ENCODE results near the gene MAFG.

Gene MAFG

DNA sequence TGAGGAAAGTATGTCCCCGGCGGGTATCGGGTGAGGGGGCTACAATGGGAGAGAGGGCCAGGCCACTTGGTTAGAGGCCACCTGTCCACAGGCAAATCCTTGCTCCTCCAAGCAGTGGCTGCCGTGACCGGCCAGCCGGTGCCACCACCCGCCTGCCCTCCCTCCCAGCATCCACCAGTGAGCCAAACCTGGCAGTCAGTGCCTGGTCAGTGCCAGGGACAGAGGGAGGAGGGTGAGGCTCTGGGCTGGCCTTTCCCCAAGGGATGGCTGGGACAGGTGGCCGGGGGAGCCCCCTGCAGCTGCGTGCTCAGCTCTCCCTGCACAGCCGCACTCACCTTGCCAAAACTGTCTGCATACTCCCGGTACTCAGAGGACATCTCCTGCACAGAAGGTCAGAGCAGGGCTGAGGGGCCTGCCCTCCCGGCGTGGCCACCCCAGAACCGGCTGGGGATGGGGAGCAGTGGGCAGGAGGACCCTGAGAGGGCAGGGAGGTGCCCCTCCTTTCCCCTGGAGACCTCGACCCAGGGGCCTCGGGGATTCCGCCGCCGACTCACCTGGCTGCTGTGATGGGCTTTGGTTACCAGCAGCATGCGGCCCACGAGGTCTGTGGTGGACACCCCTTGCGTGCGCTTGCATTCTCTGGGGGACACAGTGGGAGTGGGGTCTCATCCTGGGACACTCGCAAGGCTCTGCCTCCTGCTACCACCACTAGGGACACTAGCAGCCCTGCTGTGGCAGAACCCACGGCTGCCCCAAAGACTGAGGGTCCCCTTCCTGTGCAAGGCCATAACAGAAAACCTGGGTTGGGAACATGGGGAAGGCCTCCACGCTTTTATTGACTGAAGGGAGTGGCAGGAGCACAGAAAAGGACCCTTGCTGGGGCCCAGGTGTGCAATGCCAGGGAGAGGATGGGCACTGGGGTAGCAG lies 20.1 kb downstream of the MAFG start:
- no peak for TF ChIP-seq GATA3 (IDR thresholded peaks at IDR 0.05; ENCODE audit: low read depth, low read length)
- no peak for TF ChIP-seq GATA2 (IDR thresholded peaks at IDR 0.05; ENCODE audit: low read depth, low read length)

DNA sequence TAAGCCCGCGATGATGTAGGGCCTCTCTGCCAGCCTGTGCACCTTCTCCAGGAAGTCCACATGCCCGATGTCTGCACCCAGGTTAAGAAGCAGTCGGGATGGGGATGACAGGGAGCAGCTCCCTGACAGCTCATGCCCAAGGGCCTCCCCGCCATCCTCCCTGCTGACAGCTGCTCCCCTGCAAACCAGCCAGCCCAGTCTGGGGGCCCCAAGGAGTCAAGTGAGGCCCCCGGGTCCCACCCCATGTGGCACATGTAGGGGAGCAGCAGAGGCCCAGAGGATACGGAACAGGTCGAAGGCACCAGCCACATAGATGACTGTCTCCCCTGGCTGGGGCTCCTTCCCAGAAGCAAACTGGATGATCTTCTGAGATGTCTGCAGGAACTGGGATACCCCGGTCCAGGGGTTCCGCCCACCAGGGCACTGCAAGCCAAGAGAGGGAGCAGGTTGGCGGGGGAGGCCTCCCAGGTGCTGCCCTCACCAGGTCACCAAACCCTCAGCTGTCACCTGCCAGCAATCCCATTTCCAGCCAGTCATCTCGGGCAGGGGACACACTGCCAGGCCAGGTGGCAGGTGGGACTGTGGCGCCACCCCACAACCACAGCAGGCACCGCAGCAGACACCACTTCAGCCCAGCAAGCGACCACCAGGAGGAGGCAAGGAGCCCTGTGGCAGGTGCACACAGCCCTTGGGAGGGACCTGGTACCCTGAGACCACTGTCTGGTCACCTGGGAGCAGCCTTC lies 20.9 kb downstream of the MAFG start:
- TF ChIP-seq GATA2 (IDR thresholded peaks at IDR 0.05; ENCODE audit: low read depth, low read length) (no peak), GATA3 (IDR thresholded peaks at IDR 0.05; ENCODE audit: low read depth, low read length) (no peak)

DNA sequence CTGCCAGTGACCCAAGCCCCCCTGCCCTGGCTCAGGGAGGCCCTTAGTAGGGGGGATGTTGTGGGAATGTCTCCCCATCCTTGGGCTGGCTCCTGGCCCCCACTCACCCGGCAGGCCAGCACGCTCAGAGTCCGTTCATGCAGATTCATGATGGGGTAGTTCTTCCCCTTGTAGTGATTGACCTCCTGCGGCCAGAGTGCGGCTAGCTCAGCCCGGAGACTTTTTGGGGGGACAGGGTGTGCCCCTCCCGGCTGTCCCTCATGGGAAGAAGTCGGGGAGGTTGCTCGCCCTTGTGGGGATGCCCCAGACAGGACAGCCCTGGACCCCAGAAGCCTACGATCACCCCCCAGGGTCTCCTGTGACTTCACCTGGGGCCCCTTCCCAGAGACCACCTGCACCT lies 21.5 kb downstream of the MAFG start:
- TF ChIP-seq GATA2 (IDR thresholded peaks at IDR 0.05; ENCODE audit: low read depth, low read length) (no peak), GATA3 (IDR thresholded peaks at IDR 0.05; ENCODE audit: low read depth, low read length) (no peak)

DNA sequence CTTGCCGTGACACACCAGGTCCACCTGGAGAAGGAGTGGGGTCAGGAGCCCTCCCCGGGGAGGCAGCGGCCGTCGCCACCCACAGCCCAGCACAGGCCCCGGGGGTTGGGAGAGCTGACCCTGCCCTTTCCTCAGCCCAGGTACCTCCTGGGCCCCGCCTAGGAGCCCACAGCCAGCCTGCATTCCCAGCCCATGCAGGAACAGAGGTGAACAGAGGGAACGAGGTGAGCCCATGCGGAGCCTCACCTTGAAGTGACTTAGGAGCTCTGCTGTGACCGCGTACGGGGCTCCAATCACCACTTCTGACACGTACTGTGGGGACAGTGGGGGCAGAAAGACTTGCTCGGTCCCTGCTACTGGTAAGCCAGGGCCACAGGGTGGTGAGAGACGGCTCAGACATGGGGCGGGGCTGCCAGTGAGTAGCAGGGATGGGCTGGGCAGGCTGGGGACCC lies 22.1 kb downstream of the MAFG start:
- TF ChIP-seq GATA2 (IDR thresholded peaks at IDR 0.05; ENCODE audit: low read depth, low read length) (no peak), GATA3 (IDR thresholded peaks at IDR 0.05; ENCODE audit: low read depth, low read length) (no peak)

DNA sequence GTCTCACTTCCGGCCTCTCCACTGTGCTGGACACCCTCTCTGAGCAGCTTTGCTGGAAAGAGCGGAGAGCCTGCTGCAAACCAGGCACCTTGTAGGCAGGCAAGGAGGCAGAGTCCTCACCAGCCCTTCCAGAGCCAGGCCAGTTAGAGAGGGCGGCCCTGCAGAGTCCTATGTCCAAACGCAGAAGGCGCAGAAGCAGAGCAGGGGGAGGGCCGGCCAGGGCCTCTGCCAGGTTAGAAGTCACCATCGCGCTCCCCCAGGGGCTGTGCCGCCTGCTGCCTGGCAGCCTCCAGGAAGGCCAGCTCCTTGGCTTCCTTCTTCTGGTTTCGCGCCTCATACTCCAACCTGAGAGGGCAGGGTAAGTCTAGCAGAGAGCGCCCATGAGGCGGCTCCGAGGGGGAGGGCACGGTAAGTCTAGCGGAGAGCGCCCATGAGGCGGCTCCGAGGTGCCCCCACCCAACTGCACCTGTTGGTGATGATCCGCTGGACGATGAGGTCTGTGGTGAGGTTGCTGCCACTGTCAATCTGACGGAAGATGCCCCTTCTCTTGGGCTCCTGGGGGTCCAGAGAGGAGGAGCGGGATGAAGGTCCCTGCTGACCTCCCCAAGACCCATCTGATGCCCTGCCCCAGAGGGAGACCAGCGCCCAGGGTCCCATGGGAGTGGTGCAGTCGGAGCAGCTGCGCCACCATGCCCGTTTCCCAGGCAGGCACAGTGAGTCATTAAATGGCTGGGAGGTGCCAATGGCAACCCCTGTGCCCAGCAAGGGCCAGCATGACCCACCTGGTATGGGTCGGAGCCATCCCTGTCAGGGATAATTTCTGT lies 22.7 kb downstream of the MAFG start:
- TF ChIP-seq GATA2 (IDR thresholded peaks at IDR 0.05; ENCODE audit: low read depth, low read length): no peak
- no peak for TF ChIP-seq GATA3 (IDR thresholded peaks at IDR 0.05; ENCODE audit: low read depth, low read length)

DNA sequence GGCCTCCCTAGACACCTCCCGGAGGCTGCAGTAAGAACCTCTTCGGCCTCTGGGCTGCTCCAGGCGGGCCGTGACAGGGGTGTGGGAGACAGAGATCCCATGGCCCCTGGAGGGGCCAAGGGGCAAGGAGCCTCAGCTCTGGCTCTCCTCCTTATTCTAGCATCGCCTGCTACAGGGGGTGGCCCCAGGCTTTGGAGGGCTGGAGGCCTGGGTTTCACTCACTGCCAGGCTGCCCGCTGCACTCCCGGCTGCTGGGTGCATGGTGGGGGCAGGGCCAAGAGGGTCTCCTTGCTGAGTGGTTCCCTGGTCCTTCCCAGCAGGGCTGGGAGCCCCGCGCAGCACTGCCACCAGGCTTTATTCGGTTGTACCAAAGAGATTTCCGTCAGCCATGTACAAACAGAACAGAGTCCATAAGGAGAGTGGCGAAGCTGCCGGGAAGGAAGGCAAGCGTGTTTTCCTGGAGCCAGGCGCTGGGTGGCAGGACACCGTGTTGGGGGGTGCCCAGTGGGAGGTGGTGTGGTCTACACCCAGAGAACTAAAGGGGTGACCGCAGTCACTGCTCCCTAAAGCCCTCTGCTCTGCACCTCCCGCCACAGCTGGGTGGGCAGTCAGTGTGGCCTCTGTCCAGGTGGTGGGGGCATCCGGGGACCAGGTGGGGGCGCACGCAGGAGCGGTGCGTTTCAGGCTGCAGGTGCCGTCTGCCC lies 23.5 kb downstream of the MAFG start:
- TF ChIP-seq GATA2 (IDR thresholded peaks at IDR 0.05; ENCODE audit: low read depth, low read length): no peak
- TF ChIP-seq GATA3 (IDR thresholded peaks at IDR 0.05; ENCODE audit: low read depth, low read length): no peak

DNA sequence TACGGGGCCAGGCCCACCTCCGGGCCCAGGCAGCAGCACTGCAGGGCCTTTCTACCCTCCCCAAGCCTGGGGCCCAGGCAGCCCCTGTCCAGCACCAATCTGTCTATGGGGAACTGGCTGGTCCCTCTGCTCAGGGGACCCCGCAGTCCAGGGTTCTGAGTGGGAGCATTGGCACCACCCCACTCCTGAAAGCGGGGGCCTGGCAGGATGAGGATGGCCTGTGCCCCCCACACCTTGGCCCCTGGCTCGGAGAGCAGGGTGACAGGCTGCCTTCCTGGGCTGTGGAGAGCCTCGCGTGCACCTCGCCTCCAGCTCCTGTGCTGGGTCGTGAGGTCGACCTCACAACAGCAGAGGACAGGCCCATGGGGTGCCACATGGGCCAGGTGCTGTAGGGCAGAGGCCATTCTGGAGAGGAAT lies 24.1 kb downstream of the MAFG start:
- no peak for TF ChIP-seq GATA3 (IDR thresholded peaks at IDR 0.05; ENCODE audit: low read depth, low read length)
- TF ChIP-seq GATA2 (IDR thresholded peaks at IDR 0.05; ENCODE audit: low read depth, low read length): no peak

DNA sequence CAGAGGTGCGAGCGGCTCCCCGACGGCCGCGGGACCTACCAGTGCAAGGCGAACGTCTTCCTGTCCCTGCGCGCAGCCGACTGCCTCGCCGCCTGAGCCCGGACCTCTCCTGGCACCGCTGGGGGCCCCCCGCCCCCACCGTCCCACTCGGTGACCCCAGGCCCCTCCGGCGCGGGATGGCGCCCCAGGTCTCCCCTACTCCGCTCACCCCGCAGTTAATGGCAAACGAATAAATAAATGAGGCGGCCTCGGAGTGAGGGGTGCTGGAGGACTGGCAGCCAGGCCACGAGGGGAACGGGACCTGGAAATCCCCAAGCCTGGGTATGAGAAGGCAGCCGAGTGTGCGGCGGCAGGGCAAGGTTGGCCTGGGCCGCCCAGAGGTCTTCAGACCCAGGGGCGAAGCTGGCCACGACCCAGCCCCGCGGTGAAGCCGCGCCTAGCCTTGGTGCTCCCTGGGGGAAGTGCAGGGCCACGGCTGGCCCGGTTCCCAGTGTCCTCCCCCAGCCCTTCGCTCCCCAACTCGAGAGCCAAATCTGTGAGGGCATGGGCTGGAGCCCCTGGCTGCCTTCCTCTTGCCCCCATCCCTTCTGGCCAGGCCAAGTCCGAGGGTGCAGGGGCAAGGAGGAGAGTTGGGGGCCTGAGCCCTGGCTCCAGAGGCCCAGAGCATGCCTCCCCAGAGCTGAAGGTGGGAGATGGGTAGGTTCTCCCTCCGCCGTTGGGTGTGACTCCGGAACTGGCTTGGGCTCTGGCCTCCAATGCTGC lies 24.7 kb downstream of the MAFG start:
- TF ChIP-seq GATA3 (IDR thresholded peaks at IDR 0.05; ENCODE audit: low read depth, low read length) (no peak), GATA2 (IDR thresholded peaks at IDR 0.05; ENCODE audit: low read depth, low read length) (no peak)

DNA sequence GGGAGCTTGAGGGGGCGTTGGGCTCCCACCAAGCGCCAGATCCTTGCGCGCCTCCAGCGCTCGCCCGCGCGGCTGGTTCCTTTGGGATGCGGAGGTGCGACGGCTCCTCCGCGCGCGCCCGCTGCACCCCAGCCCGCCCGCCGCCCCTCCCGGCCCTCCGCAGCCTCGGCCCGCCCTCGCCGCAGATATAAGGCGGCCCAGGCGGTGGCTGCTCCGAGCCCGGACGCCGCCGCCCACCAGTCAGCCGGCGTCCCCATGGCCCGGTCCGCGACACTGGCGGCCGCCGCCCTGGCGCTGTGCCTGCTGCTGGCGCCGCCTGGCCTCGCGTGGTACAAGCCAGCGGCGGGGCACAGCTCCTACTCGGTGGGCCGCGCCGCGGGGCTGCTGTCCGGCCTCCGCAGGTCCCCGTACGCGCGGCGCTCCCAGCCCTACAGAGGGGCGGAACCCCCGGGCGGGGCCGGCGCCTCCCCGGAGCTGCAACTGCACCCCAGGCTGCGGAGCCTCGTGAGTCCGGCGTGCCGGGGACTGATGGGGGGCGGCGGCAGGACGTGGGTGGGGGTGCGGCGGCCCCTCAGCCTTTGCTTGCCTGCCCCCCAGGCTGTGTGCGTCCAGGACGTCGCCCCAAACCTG lies 25.4 kb downstream of the MAFG start, which contains the start of gene NPB:
TSS of gene NPB (plus strand) at position 216 of the 630 bp plus-strand sequence. CDS start at position 256, 40 bp downstream.
- TF ChIP-seq GATA2 (IDR thresholded peaks at IDR 0.05; ENCODE audit: low read depth, low read length) (no peak), GATA3 (IDR thresholded peaks at IDR 0.05; ENCODE audit: low read depth, low read length) (no peak)

DNA sequence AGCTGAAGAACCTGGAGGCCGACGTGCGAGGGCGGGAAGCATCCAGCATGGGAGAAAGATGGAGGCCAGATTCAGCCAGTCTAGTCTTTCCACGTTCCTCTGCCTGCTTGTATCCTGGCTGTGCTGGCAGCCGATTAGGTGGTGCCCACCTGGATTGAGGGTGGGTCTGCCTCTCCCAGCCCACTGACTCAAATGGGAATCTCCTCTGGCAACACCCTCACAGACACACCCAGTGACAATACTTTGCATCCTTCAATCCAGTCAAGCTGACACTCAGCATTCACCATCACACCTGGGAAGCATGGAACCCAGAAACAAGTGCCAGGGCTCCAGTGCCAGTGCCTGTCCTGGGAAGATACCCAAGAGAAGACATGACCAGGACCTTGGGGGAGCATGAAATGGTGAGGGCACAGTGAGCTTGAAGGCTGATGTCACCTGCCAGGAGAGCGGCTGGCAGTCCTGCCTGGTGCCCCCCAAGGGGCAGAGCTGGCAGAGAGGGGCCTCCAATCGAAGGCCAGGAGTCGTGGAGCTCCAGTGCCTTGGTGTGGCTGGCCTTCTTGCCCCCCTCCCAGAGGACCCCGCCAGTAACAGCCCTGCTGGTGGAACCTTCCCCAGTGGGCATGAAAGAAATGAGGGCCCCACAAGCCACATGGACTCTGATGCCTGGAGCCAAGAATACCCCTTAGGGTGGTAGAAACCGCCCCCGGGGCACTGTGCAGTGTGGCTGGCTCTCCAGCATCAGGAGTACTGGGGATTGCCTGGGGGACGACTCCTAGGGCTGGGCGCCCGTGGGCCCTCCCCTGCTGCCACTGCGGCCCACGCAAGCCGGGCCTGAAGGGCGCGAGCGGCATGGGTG lies 26.1 kb downstream of the MAFG start:
- TF ChIP-seq GATA2 (IDR thresholded peaks at IDR 0.05; ENCODE audit: low read depth, low read length) (no peak), GATA3 (IDR thresholded peaks at IDR 0.05; ENCODE audit: low read depth, low read length) (no peak)

DNA sequence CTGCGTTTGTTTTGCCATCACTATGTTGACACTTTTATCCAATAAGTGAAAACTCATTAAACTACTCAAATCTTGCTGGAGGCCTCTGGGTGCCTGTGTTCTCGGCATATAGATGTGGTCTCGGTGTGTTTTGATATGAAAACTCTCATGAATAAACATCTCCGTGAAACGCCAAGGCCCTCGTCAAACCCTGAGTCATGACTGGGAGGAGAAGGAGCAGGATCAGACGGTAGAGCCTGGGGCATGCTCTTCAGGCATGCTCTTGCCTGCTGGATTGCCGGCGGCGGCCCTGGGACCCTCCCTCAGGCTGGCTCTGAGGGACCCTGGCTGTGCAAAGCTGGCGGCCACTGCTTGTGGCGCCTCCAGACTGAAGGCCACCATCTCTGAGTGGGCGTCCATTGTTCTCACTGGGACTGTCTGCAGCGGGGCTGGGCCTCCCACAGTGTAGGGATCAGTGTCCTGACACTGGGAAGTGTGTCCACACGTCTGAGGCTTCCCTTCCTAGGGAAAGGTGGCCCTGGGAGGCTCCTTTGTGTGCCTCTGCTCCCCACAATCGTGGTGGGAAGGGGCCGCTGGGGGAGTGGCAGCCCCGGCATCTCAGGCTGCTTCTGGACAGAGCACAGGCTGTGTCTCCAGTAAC lies 27.2 kb downstream of the MAFG start:
- no peak for TF ChIP-seq GATA3 (IDR thresholded peaks at IDR 0.05; ENCODE audit: low read depth, low read length)
- no peak for TF ChIP-seq GATA2 (IDR thresholded peaks at IDR 0.05; ENCODE audit: low read depth, low read length)
